ENCODE data around the gene TAF5L. TPM values are rescaled to one million over a fixed set of nuclear protein-coding genes. Genes with fewer than 3 reads are reported as not detected.
"Not testable (repeated sequence)": the region's sequence is repeated elsewhere in the genome, so short reads cannot be mapped to it uniquely, and the experiment has no call there.

Gene TAF5L
- total RNA-seq, 2 experiments from 2014 or later, result 30.3 to 32.9 TPM

GRCh38 chr1:229559336-229559801 lies 66.6 kb downstream of the TAF5L start:
- CTCF ChIA-PET (ENCODE audit: unreplicated experiment); DNase-seq (ENCODE audit: low spot score); H3K36me3 ChIP-seq (ENCODE audit: insufficient read depth, low read length); H3K27ac ChIP-seq (ENCODE audit: low read depth, low read length, poor library complexity, severe bottlenecking); H3K9me3 ChIP-seq (ENCODE audit: low read length); H3K9me2 ChIP-seq (ENCODE audit: insufficient read depth, low read length); H4K20me1 ChIP-seq (ENCODE audit: insufficient read depth, low read length): not testable (repeated sequence)
- H3K4me1 ChIP-seq (ENCODE audit: insufficient read depth, low read length, poor library complexity, severe bottlenecking), result peaks cover 17% of the 10 kb centered on the region
- BruUV-seq (replicated peaks), result TSS peak; percentile 86
- H2AFZ ChIP-seq (ENCODE audit: low read length), result peak overlapping the region; percentile 64
- peak overlapping the region; percentile 54 for H3K4me2 ChIP-seq (ENCODE audit: low read length)
- intact Hi-C loops (cut with micrococcal nuclease; ENCODE audit: unreplicated experiment), result loop anchor here (1.0 to 5.0 kb wide), 4 partner anchors 51 to 1863 kb away; partner anchors contain the start of genes EGLN1, NUP133, TAF5L and URB2
- POLR2A ChIA-PET, result interaction anchor here (0.6 to 2.6 kb wide), 7 partner anchors 30 to 746 kb away, joined by 3 to 17 read pairs (median 3); partner anchors contain the start of gene NUP133
- H3K79me2 ChIP-seq (ENCODE audit: insufficient read depth, low read depth, low read length), result peaks cover 17% of the 10 kb centered on the region; the same call in 1 of the 2 replicates
- H3K4me3 ChIP-seq (ENCODE audit: low read depth, low read length, poor library complexity, severe bottlenecking), result peak overlapping the region; percentile 79

- peaks cover 17% of the 10 kb centered on the region; the same call in 1 of the 2 replicates for H3K79me2 ChIP-seq (ENCODE audit: insufficient read depth, low read depth, low read length)
- H3K27ac ChIP-seq (ENCODE audit: low read depth, low read length, poor library complexity, severe bottlenecking), result peak within 1 kb of the TSS; percentile 52
- BruUV-seq (replicated peaks), result no TSS peak
- H3K4me2 ChIP-seq (ENCODE audit: low read length), result peak within 1 kb of the TSS; percentile 78
- peak within 1 kb of the TSS; percentile 79 for H3K4me3 ChIP-seq (ENCODE audit: low read depth, low read length, poor library complexity, severe bottlenecking)
- DNase-seq (ENCODE audit: low spot score), result peak; percentile 98
- H3K9me2 ChIP-seq (ENCODE audit: insufficient read depth, low read length), result no peaks in the 10 kb centered on the region
- ChIA-PET POLR2A (interaction anchor here (0.6 to 2.6 kb wide), 10 partner anchors 8 to 747 kb away, joined by 3 to 17 read pairs (median 4); partner anchors contain the start of gene NUP133), CTCF (ENCODE audit: unreplicated experiment) (interaction anchor here (0.8 kb wide), 1 partner anchor 75 kb away, joined by 3 read pairs; no protein-coding TSS in a partner anchor)
- H2AFZ ChIP-seq (ENCODE audit: low read length), result peak within 1 kb of the TSS; percentile 64
- peaks cover 17% of the 10 kb centered on the region for H3K4me1 ChIP-seq (ENCODE audit: insufficient read depth, low read length, poor library complexity, severe bottlenecking)
- peak; percentile 80 for TF ChIP-seq CTCF (conservative IDR thresholded peaks at IDR 0.05; ENCODE audit: low read length)
- TF ChIP-seq EZH2phosphoT487 (IDR thresholded peaks at IDR 0.05; ENCODE audit: borderline replicate concordance, low read depth, low read length), result no peak
- no peaks in the 10 kb centered on the region for H3K9me3 ChIP-seq (ENCODE audit: low read length)
- intact Hi-C loops (cut with micrococcal nuclease; ENCODE audit: unreplicated experiment), result loop anchor here (1.0 to 5.0 kb wide), 5 partner anchors 50 to 1864 kb away; partner anchors contain the start of genes EGLN1, NUP133, TAF5L and URB2
- no peaks in the 10 kb centered on the region for H3K36me3 ChIP-seq (ENCODE audit: insufficient read depth, low read length)
- no peaks in the 10 kb centered on the region for H4K20me1 ChIP-seq (ENCODE audit: insufficient read depth, low read length)
Measured at GRCh38 chr1:229558460-229559335, 67.2 kb downstream of the TAF5L start, which contains the start of gene ABCB10. Gene ABCB10, minus strand, starts transcription at chr1:229558707. Its CDS starts 55 bp downstream, at chr1:229558652.

- intact Hi-C loops (cut with micrococcal nuclease; ENCODE audit: unreplicated experiment), result loop anchor here (1.0 to 5.0 kb wide), 4 partner anchors 49 to 1864 kb away; partner anchors contain the start of genes EGLN1 and NUP133
- H4K20me1 ChIP-seq (ENCODE audit: insufficient read depth, low read length), result no peaks in the 10 kb centered on the region
- DNase-seq (ENCODE audit: low spot score), result peak; percentile 79
- H3K9me3 ChIP-seq (ENCODE audit: low read length), result no peaks in the 10 kb centered on the region
- no peaks in the 10 kb centered on the region for H3K9me2 ChIP-seq (ENCODE audit: insufficient read depth, low read length)
- 0 out of 2 replicates have a peak, but pooled peaks have one; percentile 13 for TF ChIP-seq CTCF (conservative IDR thresholded peaks at IDR 0.05; ENCODE audit: low read length)
- no peak for TF ChIP-seq EZH2phosphoT487 (IDR thresholded peaks at IDR 0.05; ENCODE audit: borderline replicate concordance, low read depth, low read length)
- peak overlapping the region; percentile 52 for H3K27ac ChIP-seq (ENCODE audit: low read depth, low read length, poor library complexity, severe bottlenecking)
- POLR2A ChIA-PET, result interaction anchor here (0.5 to 2.6 kb wide), 6 partner anchors 28 to 71 kb away, joined by 3 to 17 read pairs (median 6); partner anchors contain the start of gene NUP133
- H3K4me1 ChIP-seq (ENCODE audit: insufficient read depth, low read length, poor library complexity, severe bottlenecking), result peaks cover 17% of the 10 kb centered on the region
- no peaks in the 10 kb centered on the region for H3K36me3 ChIP-seq (ENCODE audit: insufficient read depth, low read length)
- no TSS peak for BruUV-seq (replicated peaks)
- peak overlapping the region; percentile 48; the same call in 1 of the 2 replicates for H2AFZ ChIP-seq (ENCODE audit: low read length)
- H3K4me3 ChIP-seq (ENCODE audit: low read depth, low read length, poor library complexity, severe bottlenecking), result peak overlapping the region; percentile 79
- H3K4me2 ChIP-seq (ENCODE audit: low read length), result peak overlapping the region; percentile 78
- CTCF ChIA-PET (ENCODE audit: unreplicated experiment), result interaction anchor here (0.7 to 1.0 kb wide), 3 partner anchors 12 to 74 kb away, joined by 3 read pairs; no protein-coding TSS in a partner anchor
- H3K79me2 ChIP-seq (ENCODE audit: insufficient read depth, low read depth, low read length), result peaks cover 17% of the 10 kb centered on the region; the same call in 1 of the 2 replicates
Measured at GRCh38 chr1:229557913-229558414, 68.0 kb downstream of the TAF5L start.
